ENCODE measurements around the gene DSTYK.

Gene DSTYK, protein sequence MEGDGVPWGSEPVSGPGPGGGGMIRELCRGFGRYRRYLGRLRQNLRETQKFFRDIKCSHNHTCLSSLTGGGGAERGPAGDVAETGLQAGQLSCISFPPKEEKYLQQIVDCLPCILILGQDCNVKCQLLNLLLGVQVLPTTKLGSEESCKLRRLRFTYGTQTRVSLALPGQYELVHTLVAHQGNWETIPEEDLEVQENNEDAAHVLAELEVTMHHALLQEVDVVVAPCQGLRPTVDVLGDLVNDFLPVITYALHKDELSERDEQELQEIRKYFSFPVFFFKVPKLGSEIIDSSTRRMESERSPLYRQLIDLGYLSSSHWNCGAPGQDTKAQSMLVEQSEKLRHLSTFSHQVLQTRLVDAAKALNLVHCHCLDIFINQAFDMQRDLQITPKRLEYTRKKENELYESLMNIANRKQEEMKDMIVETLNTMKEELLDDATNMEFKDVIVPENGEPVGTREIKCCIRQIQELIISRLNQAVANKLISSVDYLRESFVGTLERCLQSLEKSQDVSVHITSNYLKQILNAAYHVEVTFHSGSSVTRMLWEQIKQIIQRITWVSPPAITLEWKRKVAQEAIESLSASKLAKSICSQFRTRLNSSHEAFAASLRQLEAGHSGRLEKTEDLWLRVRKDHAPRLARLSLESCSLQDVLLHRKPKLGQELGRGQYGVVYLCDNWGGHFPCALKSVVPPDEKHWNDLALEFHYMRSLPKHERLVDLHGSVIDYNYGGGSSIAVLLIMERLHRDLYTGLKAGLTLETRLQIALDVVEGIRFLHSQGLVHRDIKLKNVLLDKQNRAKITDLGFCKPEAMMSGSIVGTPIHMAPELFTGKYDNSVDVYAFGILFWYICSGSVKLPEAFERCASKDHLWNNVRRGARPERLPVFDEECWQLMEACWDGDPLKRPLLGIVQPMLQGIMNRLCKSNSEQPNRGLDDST

GRCh38 chr1:205211169-205211838 is at the start of gene DSTYK:
Gene DSTYK (minus strand): TSS chr1:205211702. CDS start chr1:205211535, 167 bp downstream.
- DNase-seq = peak; percentile 90 to 96

DNA sequence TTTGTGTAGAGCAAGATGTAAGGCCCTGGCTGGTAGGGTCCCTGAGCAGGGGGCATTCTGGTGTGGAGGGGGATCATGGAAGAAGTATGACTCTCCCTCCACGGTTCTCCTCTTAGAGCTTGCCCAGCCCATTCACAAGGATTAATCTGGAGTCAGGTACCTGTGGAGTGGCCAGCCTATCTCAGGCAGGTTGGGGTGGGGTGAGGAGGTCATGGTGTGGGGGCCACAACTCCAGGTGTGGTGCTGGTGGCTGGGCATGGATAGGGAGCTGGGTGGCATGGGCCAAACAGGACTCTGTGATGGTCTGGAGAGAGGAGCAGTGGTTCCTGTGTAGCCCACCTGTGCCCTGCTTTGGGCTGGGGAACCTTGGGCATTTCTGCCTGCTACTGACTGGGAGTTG is 48.5 kb upstream of the DSTYK start:
- no peak for DNase-seq

- DNase-seq = peak; percentile 43 to 66
These were observed 47.9 kb upstream of the DSTYK start for GRCh38 chr1:205259324-205259832.

DNA sequence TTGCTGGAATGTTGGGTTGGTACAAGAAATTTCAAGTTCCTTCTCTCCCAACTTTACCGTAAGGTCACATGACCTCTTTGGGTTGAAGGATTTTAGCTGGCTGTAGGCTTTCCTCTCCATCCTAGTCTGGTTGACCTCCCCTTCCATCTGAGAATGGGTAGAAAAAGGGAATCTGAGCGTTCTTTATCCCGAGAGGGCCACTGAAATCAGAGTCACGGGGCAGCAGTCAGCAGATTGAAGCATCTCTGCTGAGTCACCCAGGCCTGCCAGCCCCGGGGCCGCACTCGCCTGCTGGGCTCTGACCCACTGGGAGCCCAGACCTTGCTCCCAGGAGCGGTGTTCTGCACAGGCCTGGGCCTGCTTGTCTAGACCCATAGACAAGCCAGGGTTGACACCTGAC is 47.2 kb upstream of the DSTYK start:
- peak; percentile 40 to 79 for DNase-seq

DNA sequence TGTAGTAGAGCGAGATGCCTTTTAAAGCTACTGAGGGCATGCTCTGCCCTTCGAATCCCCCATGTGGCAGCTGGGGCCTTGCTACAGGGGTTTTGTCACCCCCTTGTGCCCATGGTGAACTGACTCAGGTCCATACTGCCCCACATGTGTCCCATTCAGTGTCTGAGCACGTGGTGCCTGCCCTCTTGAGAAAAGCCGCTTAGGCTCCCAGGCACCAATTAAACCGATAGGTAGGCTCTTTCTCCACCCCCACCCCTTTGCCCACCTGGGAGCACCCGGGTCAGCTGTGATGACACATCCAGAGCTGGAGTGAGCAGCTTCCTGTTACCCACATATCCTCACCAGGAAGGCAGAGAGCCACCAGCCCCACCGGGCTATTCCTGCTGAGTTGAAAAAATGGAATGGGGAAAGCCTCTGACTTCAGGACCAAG is 46.8 kb upstream of the DSTYK start:
- DNase-seq = no peak

DNA sequence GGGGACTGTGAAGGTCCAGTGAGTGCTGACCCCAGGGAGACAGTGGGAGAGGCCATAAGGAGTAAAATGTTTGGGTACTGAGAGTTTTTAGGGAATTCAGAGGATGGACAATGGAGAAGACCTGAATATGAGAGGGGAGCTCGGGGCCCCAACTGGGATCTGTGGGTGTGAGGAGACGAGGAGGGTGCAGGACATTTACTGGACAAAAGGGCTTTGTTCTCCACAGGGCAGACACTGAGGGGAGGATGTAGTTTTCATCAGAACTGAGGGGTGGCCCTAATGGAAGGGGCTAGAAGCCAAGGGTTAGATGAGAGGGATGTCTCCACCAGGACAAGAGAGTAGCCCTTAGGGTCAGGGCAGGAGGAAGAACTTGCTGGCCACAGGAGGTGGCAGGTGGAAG is 46.2 kb upstream of the DSTYK start:
- DNase-seq = no peak

GRCh38 chr1:205256951-205257625 is 45.6 kb upstream of the DSTYK start:
- DNase-seq = no peak

GRCh38 chr1:205255941-205256780 is 44.7 kb upstream of the DSTYK start:
- peak; percentile 84 to 98 for DNase-seq

DNA sequence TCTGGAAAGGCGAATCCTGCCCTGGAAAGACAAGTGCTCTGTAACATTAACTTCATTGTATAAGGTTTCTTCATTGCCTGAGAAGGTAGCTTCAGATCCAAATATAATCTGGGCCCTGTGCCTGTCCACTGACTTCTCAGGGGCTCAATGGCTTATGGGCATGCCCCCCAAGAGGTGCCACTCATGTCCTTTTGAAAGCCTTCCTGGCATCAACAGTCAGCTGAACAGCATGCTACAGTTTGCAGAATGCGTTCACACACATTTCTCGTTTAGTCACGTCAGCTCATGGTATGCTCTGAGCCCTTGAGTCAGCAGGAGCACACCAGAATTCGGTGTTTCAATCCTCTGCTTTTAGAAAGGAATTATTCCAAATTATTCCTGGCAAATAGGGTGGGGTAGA is 40.1 kb upstream of the DSTYK start:
- no peak for DNase-seq

DNA sequence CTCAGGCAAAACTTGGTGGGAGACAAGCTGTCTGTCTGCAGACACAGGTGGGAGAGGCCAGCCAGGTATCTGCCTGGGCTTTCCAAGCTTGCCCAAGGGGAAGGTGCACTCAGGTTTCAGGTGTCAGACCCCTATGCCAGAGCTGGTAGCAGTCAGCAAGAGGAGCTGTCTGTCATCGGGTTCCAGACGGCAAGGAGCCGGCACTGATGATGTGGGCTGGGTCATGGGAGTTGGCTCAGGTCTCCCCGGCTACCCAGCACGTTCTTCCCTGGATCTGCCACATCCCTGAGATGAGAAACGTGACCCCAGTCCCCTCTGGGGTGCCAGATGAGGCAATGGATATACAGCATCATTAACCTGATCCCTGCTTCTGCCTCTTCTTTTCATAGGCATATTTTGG is 39.2 kb upstream of the DSTYK start:
- no peak for DNase-seq

- no peak for DNase-seq
These were observed 38.1 kb upstream of the DSTYK start for GRCh38 chr1:205249651-205250050.

DNA sequence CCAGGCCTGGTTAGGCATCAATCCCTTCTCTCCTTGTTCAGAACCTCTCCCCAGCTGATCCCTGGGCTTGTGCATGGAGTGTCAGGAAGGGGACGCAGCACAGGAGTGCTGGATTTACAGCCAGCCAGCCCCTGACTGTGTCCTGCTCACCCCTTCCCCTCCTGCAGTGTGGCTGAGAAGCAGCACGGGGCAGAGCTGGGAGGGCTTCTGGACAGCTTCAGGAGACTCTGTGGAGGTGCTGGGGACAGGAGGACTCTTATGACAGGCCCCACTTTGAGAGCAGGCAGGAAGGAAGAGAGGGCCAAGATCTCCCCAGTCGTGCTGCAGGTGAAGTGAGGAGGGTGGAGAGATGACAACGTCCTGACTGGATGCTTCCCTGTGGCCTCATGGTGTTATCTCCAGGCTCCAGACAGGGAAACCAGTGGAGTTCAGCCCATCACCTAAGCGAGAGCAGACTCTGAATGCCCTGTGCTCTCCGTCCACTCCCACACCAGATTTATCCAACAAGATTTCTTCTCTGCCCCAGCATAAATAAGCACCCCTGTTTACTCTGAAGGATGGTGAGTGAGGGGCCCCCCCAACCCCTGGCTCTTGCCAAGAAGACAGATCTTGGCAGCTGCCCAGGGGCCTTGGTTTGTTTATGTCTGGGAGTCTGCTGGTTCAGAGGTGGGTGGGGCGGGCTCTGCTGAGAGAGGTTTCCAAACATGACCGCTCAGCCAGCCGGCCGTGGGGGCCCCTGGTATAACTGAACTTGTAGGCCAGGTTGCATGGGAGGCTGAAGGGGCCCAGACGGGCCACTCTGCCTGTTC is 37.5 kb upstream of the DSTYK start:
- DNase-seq = no peak

- DNase-seq = no peak
These were observed 35.8 kb upstream of the DSTYK start for GRCh38 chr1:205247130-205247921.

- DNase-seq = no peak
These were observed 35.0 kb upstream of the DSTYK start for GRCh38 chr1:205246351-205247119.

- no peak for DNase-seq
These were observed 33.6 kb upstream of the DSTYK start for GRCh38 chr1:205245096-205245495.

- DNase-seq = no peak
These were observed 32.9 kb upstream of the DSTYK start for GRCh38 chr1:205244384-205244783.

- DNase-seq = no peak
These were observed 32.1 kb upstream of the DSTYK start for GRCh38 chr1:205243350-205244191.

Measured in inflammatory macrophage treated with lipopolysaccharide for 1 hour (primary cell).